ENCODE measurements around the gene STH.

GRCh38 chr17:45954914-45955313 lies 44.1 kb upstream of the STH start:
- TF ChIP-seq, protein P1, sequence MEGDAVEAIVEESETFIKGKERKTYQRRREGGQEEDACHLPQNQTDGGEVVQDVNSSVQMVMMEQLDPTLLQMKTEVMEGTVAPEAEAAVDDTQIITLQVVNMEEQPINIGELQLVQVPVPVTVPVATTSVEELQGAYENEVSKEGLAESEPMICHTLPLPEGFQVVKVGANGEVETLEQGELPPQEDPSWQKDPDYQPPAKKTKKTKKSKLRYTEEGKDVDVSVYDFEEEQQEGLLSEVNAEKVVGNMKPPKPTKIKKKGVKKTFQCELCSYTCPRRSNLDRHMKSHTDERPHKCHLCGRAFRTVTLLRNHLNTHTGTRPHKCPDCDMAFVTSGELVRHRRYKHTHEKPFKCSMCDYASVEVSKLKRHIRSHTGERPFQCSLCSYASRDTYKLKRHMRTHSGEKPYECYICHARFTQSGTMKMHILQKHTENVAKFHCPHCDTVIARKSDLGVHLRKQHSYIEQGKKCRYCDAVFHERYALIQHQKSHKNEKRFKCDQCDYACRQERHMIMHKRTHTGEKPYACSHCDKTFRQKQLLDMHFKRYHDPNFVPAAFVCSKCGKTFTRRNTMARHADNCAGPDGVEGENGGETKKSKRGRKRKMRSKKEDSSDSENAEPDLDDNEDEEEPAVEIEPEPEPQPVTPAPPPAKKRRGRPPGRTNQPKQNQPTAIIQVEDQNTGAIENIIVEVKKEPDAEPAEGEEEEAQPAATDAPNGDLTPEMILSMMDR (IDR thresholded peaks at IDR 0.05): no peak
- no peak for TF ChIP-seq POLR2A (IDR thresholded peaks at IDR 0.05)

Data from testis (tissue), 2 donors.